Mammary epithelial cell (primary cell): ENCODE results near the gene SERPINB7.

ENCODE experiments used
- EZH2 ChIP-seq: IDR thresholded peaks from 2 replicates; pipeline ENCODE4 v1.6.1; 2012; ENCODE audit warnings: low read length, inconsistent platforms, borderline replicate concordance
- TF ChIP-seq, protein P1 (sequence below), 2 donors: IDR thresholded peaks in 1 of 2; conservative IDR thresholded peaks in 1 of 2; 2 replicates each; pipeline ENCODE4 v1.5.1; 2011 to 2012; ENCODE audit warnings: inconsistent platforms in 2 of 2, low read length in 2 of 2, mild to moderate bottlenecking in 2 of 2, control low read depth in 1 of 2, low read depth in 1 of 2; ENCODE audit not compliant: insufficient read depth in 1 of 2; ENCODE audit errors: extremely low read depth in 1 of 2

GRCh38 chr18:63747006-63747405 lies 28.2 kb upstream of the SERPINB7 start:
- TF ChIP-seq, protein P1, sequence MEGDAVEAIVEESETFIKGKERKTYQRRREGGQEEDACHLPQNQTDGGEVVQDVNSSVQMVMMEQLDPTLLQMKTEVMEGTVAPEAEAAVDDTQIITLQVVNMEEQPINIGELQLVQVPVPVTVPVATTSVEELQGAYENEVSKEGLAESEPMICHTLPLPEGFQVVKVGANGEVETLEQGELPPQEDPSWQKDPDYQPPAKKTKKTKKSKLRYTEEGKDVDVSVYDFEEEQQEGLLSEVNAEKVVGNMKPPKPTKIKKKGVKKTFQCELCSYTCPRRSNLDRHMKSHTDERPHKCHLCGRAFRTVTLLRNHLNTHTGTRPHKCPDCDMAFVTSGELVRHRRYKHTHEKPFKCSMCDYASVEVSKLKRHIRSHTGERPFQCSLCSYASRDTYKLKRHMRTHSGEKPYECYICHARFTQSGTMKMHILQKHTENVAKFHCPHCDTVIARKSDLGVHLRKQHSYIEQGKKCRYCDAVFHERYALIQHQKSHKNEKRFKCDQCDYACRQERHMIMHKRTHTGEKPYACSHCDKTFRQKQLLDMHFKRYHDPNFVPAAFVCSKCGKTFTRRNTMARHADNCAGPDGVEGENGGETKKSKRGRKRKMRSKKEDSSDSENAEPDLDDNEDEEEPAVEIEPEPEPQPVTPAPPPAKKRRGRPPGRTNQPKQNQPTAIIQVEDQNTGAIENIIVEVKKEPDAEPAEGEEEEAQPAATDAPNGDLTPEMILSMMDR (conservative IDR thresholded peaks at IDR 0.05 in 1 of 2, IDR thresholded peaks at IDR 0.05 in 1 of 2; ENCODE audit: extremely low read depth in 1 of 2, insufficient read depth in 1 of 2, low read depth in 1 of 2, low read length in 2 of 2): no peak
- TF ChIP-seq EZH2: no peak
